Ishikawa (cell line): Measurements from ENCODE around the gene BOLA3.

Source experiments
- CEBPB ChIP-seq: IDR thresholded peaks from 2 replicates; pipeline ENCODE4 v1.6.1; 2012
- CREB1 ChIP-seq: IDR thresholded peaks from 2 replicates; pipeline ENCODE4 v1.6.1; 2012; ENCODE audit warnings: low read depth
- EGR1 ChIP-seq: IDR thresholded peaks from 2 replicates; pipeline ENCODE4 v1.6.1; 2012
- EP300 ChIP-seq: IDR thresholded peaks from 2 replicates; pipeline ENCODE4 v1.6.1; 2012; ENCODE audit warnings: borderline replicate concordance
- FOXM1 ChIP-seq: IDR thresholded peaks from 2 replicates; pipeline ENCODE4 v1.6.1; 2012; ENCODE audit warnings: low read depth, borderline replicate concordance
- MAX ChIP-seq: IDR thresholded peaks from 2 replicates; pipeline ENCODE4 v1.6.1; 2012
- NFIC ChIP-seq: IDR thresholded peaks from 2 replicates; pipeline ENCODE4 v1.6.1; 2012
- RAD21 ChIP-seq: IDR thresholded peaks from 2 replicates; pipeline ENCODE4 v1.6.1; 2012; ENCODE audit warnings: low read depth
- REST ChIP-seq: IDR thresholded peaks from 2 replicates; pipeline ENCODE4 v1.6.1; 2012; ENCODE audit warnings: low read depth, mild to moderate bottlenecking
- TAF1 ChIP-seq: IDR thresholded peaks from 2 replicates; pipeline ENCODE4 v1.6.1; 2012; ENCODE audit warnings: low read depth, mild to moderate bottlenecking
- TCF12 ChIP-seq: IDR thresholded peaks from 2 replicates; pipeline ENCODE4 v1.6.1; 2012; ENCODE audit warnings: low read depth
- TEAD4 ChIP-seq: IDR thresholded peaks from 2 replicates; pipeline ENCODE4 v1.6.1; 2012
- USF1 ChIP-seq: IDR thresholded peaks from 2 replicates; pipeline ENCODE4 v1.6.1; 2012
- YY1 ChIP-seq: IDR thresholded peaks from 2 replicates; pipeline ENCODE4 v1.6.1; 2012; ENCODE audit warnings: low read depth
- ZBTB7A ChIP-seq: IDR thresholded peaks from 2 replicates; pipeline ENCODE4 v1.6.1; 2012; ENCODE audit warnings: low read depth

Gene BOLA3

DNA sequence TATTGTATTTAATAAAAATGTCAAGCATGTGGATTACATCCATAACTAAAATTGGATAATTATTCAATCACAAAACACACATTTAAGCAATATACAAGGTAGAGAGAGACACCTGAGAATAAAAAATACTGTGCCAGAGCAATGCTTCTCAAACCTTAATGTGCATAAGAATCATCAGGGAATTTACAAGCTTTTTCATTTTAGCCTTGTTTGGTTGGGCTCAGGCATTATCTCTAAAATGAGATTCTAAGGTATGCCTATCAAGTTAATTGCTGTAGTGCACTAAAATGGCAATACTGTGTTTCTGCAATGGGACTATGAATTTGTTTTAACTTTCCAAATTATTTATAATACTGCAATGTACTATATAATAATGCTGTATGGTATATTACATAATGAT lies 30.0 kb upstream of the BOLA3 start:
- TF ChIP-seq TCF12: no peak
- TF ChIP-seq EP300: no peak
- TF ChIP-seq TAF1: no peak
- no peak for TF ChIP-seq MAX
- no peak for TF ChIP-seq YY1
- TF ChIP-seq USF1: no peak
- no peak for TF ChIP-seq NFIC
- no peak for TF ChIP-seq TEAD4
- no peak for TF ChIP-seq EGR1
- no peak for TF ChIP-seq FOXM1
- no peak for TF ChIP-seq RAD21
- TF ChIP-seq REST: no peak
- no peak for TF ChIP-seq CEBPB
- TF ChIP-seq ZBTB7A: no peak
- no peak for TF ChIP-seq CREB1

DNA sequence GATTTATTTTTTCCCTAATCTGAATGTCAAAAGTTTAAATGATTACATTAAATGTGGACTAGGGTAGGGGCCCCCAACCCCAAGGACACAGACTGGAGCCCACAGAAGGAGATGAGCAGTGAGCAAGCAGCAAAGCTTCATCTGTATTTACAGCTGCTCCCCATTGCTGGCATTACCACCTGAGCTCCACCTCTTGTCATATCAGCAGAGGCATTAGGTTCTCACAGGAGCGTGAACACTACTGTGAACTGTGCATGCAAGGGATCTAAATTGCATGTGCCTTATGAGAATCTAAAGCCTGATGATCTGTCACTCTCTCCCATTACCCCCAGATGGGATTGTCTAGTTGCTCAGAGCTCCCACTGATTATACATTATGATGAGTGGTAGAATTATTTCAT lies 27.2 kb upstream of the BOLA3 start:
- no peak for TF ChIP-seq TEAD4
- TF ChIP-seq REST: no peak
- TF ChIP-seq CEBPB: no peak
- TF ChIP-seq EP300: no peak
- TF ChIP-seq EGR1: no peak
- no peak for TF ChIP-seq NFIC
- TF ChIP-seq ZBTB7A: no peak
- no peak for TF ChIP-seq MAX
- TF ChIP-seq YY1: no peak
- TF ChIP-seq TAF1: no peak
- TF ChIP-seq CREB1: no peak
- TF ChIP-seq RAD21: no peak
- TF ChIP-seq FOXM1: no peak

DNA sequence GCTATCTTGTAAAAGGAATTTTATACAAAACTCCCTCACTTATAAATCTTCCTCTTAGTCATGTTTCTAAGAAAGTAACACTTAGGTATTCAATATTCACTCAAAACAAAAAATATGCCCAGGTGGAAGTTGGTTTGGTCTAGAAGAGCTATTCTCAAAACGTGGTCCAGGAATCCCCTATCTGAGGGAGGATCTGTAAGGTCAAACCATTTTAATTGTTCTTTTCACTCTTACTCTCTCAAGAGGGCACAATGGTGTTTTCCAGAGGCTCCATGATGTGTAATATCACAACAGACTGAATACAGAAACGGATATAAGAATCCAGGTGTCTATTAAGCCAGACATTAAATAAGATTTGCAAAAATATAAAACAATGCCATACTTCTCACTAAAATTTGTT lies 21.0 kb upstream of the BOLA3 start:
- TF ChIP-seq MAX (no peak), CREB1 (no peak), YY1 (no peak), REST (no peak), RAD21 (no peak), EGR1 (no peak), TCF12 (no peak), FOXM1 (no peak), CEBPB (no peak), TAF1 (no peak), TEAD4 (no peak), ZBTB7A (no peak), NFIC (no peak)

DNA sequence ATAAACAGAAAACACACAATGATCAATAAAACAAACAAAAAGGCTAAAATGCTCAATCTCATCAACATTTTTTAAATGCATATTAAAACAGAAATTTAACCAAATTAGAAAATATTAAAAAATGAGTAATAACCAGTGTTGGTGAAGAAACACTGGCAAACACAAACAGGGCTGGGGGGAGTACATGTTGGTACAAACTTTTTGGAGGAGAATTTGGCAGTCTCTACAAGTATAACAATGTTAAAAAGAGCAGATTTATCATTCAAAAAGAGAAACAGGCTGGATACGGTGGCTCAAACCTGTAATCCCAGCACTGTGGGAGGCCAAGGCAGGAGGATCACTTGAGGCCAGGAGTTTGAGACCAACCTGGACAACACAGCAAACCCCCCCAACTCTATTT lies 17.0 kb upstream of the BOLA3 start:
- no peak for TF ChIP-seq EP300
- no peak for TF ChIP-seq TCF12
- TF ChIP-seq FOXM1: no peak
- TF ChIP-seq CREB1: no peak
- no peak for TF ChIP-seq USF1
- no peak for TF ChIP-seq RAD21
- TF ChIP-seq REST: no peak
- no peak for TF ChIP-seq ZBTB7A
- TF ChIP-seq CEBPB: no peak
- no peak for TF ChIP-seq YY1
- no peak for TF ChIP-seq EGR1
- TF ChIP-seq NFIC: no peak
- TF ChIP-seq MAX: no peak
- TF ChIP-seq TEAD4: no peak
- TF ChIP-seq TAF1: no peak
